HepG2 (cell line): Measurements from ENCODE around the gene GADL1. TPM values are rescaled to one million over a fixed set of nuclear protein-coding genes. Genes with fewer than 3 reads are reported as not detected.

Source experiments
- ATAC-seq: fragments of 200-7000 bp; cut with Tn5 transposase; 3 replicates; pipeline ENCODE4 v1.9.1; 2020; ENCODE audit warnings: mild to moderate bottlenecking, moderate library complexity
- BruUV-seq: library from RNA; stranded (reverse); fragments of 400-500 nt; replicated peaks from 2 replicates; lab custom pipeline; 2021; lab: Mats Ljungman, UMichigan
- CTCF ChIA-PET: fragments of 300-600 bp; formaldehyde crosslinking; extraction: SDS; loops from one replicate; lab custom pipeline; 2021; ENCODE audit warnings: low total read pairs, inconsistent platforms, low intra/inter-chr PET ratio; lab: Yijun Ruan, JAX
- POLR2A ChIA-PET: fragments of 350-600 bp; sonication (Branson Sonifier 250); formaldehyde crosslinking; loops from one replicate; lab custom pipeline; 2020; ENCODE audit warnings: antibody characterized with exemption, inconsistent platforms; lab: Yijun Ruan, JAX
- DNase-seq: peaks from one replicate; pipeline ENCODE4 v3.0.0-alpha.2; 2015; ENCODE audit warnings: low spot score
- FAIRE-seq: peaks from 3 replicates; lab custom pipeline; 2011; peaks lifted over from hg19 to GRCh38; lab: Jason Lieb, UNC
- H2AFZ ChIP-seq: one replicate; pipeline ENCODE4 v1.6.1; 2011; ENCODE audit warnings: low read length, inconsistent platforms
- H3K27ac ChIP-seq: fragments of 300-600 bp; 3 replicates; pipeline ENCODE4 v1.8.0; 2011; ENCODE audit warnings: mixed run types, mild to moderate bottlenecking, mixed read lengths, low read length, inconsistent platforms; ENCODE audit not compliant: insufficient read depth; ENCODE audit errors: extremely low read length
- H3K27me3 ChIP-seq, 2 experiments: fragments of 200-600 bp in 1 of 2; 2 replicates in 1 of 2; 3 replicates in 1 of 2; pipeline versions ENCODE4 v1.6.0 to v1.8.0; 2011; ENCODE audit warnings: low read length in 2 of 2, mild to moderate bottlenecking in 2 of 2, moderate library complexity in 2 of 2, inconsistent platforms in 1 of 2; ENCODE audit not compliant: insufficient read depth in 2 of 2, control insufficient read depth in 1 of 2
- H3K36me3 ChIP-seq, 2 experiments: fragments of 200-600 bp in 1 of 2; replicated peaks in 1 of 2; 2 replicates in 1 of 2; 3 replicates in 1 of 2; pipeline versions ENCODE4 v1.5.1 to v1.8.0; 2011; ENCODE audit warnings: low read length in 2 of 2, inconsistent platforms in 1 of 2; ENCODE audit not compliant: insufficient read depth in 2 of 2, control insufficient read depth in 1 of 2
- H3K4me1 ChIP-seq: 2 replicates; pipeline ENCODE4 v1.5.1; 2012; ENCODE audit warnings: low read length, inconsistent platforms; ENCODE audit not compliant: insufficient read depth
- H3K4me2 ChIP-seq: 2 replicates; pipeline ENCODE4 v1.6.0; 2011; ENCODE audit warnings: low read depth, low read length, inconsistent platforms
- H3K4me3 ChIP-seq, 3 experiments: fragments of 200-600 bp in 1 of 3; sonication (generic), shearing (Covaris generic) in 1 of 3; replicated peaks in 1 of 3; 2 replicates each; pipeline ENCODE4 v1.5.1; 2011 to 2016; ENCODE audit warnings: low read length in 3 of 3, inconsistent platforms in 2 of 3, low read depth in 2 of 3, mild to moderate bottlenecking in 2 of 3, control low read depth in 1 of 3, mixed read lengths in 1 of 3; ENCODE audit not compliant: insufficient read depth in 1 of 3
- H3K79me2 ChIP-seq: one replicate; pipeline ENCODE4 v1.6.1; 2011; ENCODE audit warnings: low read length, inconsistent platforms; ENCODE audit not compliant: insufficient read depth
- H3K9ac ChIP-seq: 2 replicates; pipeline ENCODE4 v1.6.0; 2011; ENCODE audit warnings: mild to moderate bottlenecking, low read depth, low read length, inconsistent platforms; ENCODE audit not compliant: insufficient read depth
- H3K9me3 ChIP-seq: 2 replicates; pipeline ENCODE4 v1.5.1; 2012; ENCODE audit warnings: mild to moderate bottlenecking, low read length
- H4K20me1 ChIP-seq: 2 replicates; pipeline ENCODE4 v1.6.0; 2011; ENCODE audit warnings: inconsistent platforms, mild to moderate bottlenecking, low read length, moderate library complexity; ENCODE audit not compliant: insufficient read depth
- DRAP1 ChIP-seq: IDR thresholded peaks from 2 replicates; pipeline ENCODE4 v1.6.1; 2016; ENCODE audit warnings: missing genetic modification reagents, missing compliant biosample characterization
- ELF1 ChIP-seq: sonication (generic); formaldehyde crosslinking; IDR thresholded peaks from 2 replicates; pipeline ENCODE4 v1.4.0; 2020; ENCODE audit warnings: missing genetic modification reagents
- FOXK2 ChIP-seq: fragments of 450-650 bp; IDR thresholded peaks from 2 replicates; pipeline ENCODE4 v1.6.1; 2016
- GABPA ChIP-seq, 2 experiments: IDR thresholded peaks; 2 replicates each; pipeline ENCODE4 v1.6.1; 2011 to 2016; ENCODE audit warnings: low read depth in 2 of 2, low read length in 1 of 2, missing biosample characterization in 1 of 2, missing genetic modification characterization in 1 of 2
- GMEB1 ChIP-seq: sonication (generic); formaldehyde crosslinking; IDR thresholded peaks from 2 replicates; pipeline ENCODE4 v1.5.1; 2020; ENCODE audit warnings: missing genetic modification reagents, mild to moderate bottlenecking, borderline replicate concordance
- MED13 ChIP-seq: sonication (generic); formaldehyde crosslinking; IDR thresholded peaks from 2 replicates; pipeline ENCODE4 v1.5.0; 2020; ENCODE audit warnings: missing genetic modification reagents
- MXD3 ChIP-seq: IDR thresholded peaks from 2 replicates; pipeline ENCODE4 v1.6.1; 2016; ENCODE audit warnings: mild to moderate bottlenecking, missing biosample characterization, missing genetic modification reagents
- POGZ ChIP-seq: sonication (generic); formaldehyde crosslinking; IDR thresholded peaks from 2 replicates; pipeline ENCODE4 v1.4.0; 2020; ENCODE audit warnings: mild to moderate bottlenecking, missing genetic modification reagents
- POLR2A ChIP-seq, 2 experiments: IDR thresholded peaks; 2 replicates each; pipeline ENCODE4 v1.6.1; 2011; ENCODE audit warnings: low read depth in 2 of 2, low read length in 2 of 2, mild to moderate bottlenecking in 1 of 2, moderate library complexity in 1 of 2; ENCODE audit not compliant: insufficient read depth in 1 of 2
- POLR2G ChIP-seq: fragments of 200-400 bp; formaldehyde crosslinking; IDR thresholded peaks from 2 replicates; pipeline ENCODE4 v1.6.1; 2018; ENCODE audit warnings: mild to moderate bottlenecking, low read depth, low read length, moderate library complexity
- RORA ChIP-seq: sonication (generic); formaldehyde crosslinking; IDR thresholded peaks from 2 replicates; pipeline ENCODE4 v1.5.0; 2020; ENCODE audit warnings: mild to moderate bottlenecking, missing genetic modification reagents, moderate library complexity
- TBX2 ChIP-seq: sonication (generic); formaldehyde crosslinking; IDR thresholded peaks from 2 replicates; pipeline ENCODE4 v1.5.0; 2020; ENCODE audit warnings: missing genetic modification reagents, mild to moderate bottlenecking, borderline replicate concordance
- ZNF253 ChIP-seq: sonication (generic); formaldehyde crosslinking; IDR thresholded peaks from 2 replicates; pipeline ENCODE4 v1.8.0; 2022; ENCODE audit warnings: mild to moderate bottlenecking, missing genetic modification reagents, borderline replicate concordance
- ZNF343 ChIP-seq: sonication (generic); formaldehyde crosslinking; IDR thresholded peaks from 2 replicates; pipeline ENCODE4 v1.4.0; 2020; ENCODE audit warnings: mild to moderate bottlenecking, missing genetic modification reagents
- ZNF367 ChIP-seq: sonication (generic); formaldehyde crosslinking; IDR thresholded peaks from 2 replicates; pipeline ENCODE4 v1.4.0; 2020; ENCODE audit warnings: missing genetic modification reagents, borderline replicate concordance
- ZNF720 ChIP-seq: sonication (generic); formaldehyde crosslinking; IDR thresholded peaks from 2 replicates; pipeline ENCODE4 v1.4.0; 2020; ENCODE audit warnings: missing genetic modification reagents
- WGBS: methylation state at CpG from one replicate; pipeline ENCODE4 v1.1.6; 2017; ENCODE audit warnings: low lambda C conversion rate; 5-methylcytosine and 5-hydroxymethylcytosine counted together
- in situ Hi-C: cut with HindIII; loops from 2 replicates; pipeline ENCODE4 v1.10.0; 2017; ENCODE audit warnings: low pct_unique_long_range_greater_than_20kb; ENCODE audit not compliant: extremely low pct_ligation_motif_present
- intact Hi-C: fragments of 100-400 bp; cut with micrococcal nuclease; formaldehyde crosslinking; loops from one replicate; pipeline ENCODE4 v1.10.0; 2022; ENCODE audit not compliant: unreplicated experiment
- polyA plus RNA-seq, 8 experiments: library from polyadenylated mRNA; depleted of rRNA in 3 of 8; stranded (reverse) in 7 of 8; unstranded in 1 of 8; fragments of >200 nt; fragmentation: Illumina TruSeq in 4 of 8; extraction: Trizol in 4 of 8; gene quantifications; 2 replicates each; pipeline versions ENCODE4 v1.2.1 to v1.2.3, GENCODE V29; 2011 to 2016; ENCODE audit warnings: low read depth in 4 of 8, missing spikeins in 1 of 8, mixed read lengths in 1 of 8; ENCODE audit not compliant: insufficient read depth in 1 of 8
- total RNA-seq, 5 experiments: library from RNA; depleted of rRNA; stranded (reverse); fragments of >200 nt; fragmentation: Illumina TruSeq; extraction: Trizol; gene quantifications; 2 replicates each; pipeline ENCODE4 v1.2.3, GENCODE V29; 2016; ENCODE audit warnings: low read depth in 1 of 5

The GADL1 gene
- total and polyA plus RNA-seq, 2 of the 13 experiments (the other 11 are each of a cell fraction or from before 2014, with no cell fraction given) = not detected

GRCh38 chr3:30692498-30693130 lies 201.8 kb downstream of the GADL1 start (continued):
- TF ChIP-seq POGZ (CRISPR knock-in tag) (peak; percentile 26; the same call in 1 of the 2 replicates), DRAP1 (CRISPR knock-in tag) (no peak), RORA (CRISPR knock-in tag) (no peak), TBX2 (CRISPR knock-in tag) (0 out of 2 replicates have a peak, but pooled peaks have one; percentile 48)

GRCh38 chr3:30691944-30692343 lies 202.5 kb downstream of the GADL1 start:
- no peak overlapping the region for H3K4me2 ChIP-seq
- no peak overlapping the region for H3K9ac ChIP-seq
- intact Hi-C loops (loop anchor here (2.0 to 10.0 kb wide), 4 partner anchors 57 to 580 kb away; no protein-coding TSS in a partner anchor), in situ Hi-C loops (no loop called here)
- peaks cover 65% of the 10 kb centered on the region for H3K4me1 ChIP-seq
- CTCF ChIA-PET = no interaction called here
- H4K20me1 ChIP-seq = peaks cover 53% of the 10 kb centered on the region
- BruUV-seq = no TSS peak
- WGBS = 100% methylated on average over 1 of the region's 1 CpG
- peaks cover 37 to 90% of the 10 kb centered on the region in 2 experiments for H3K36me3 ChIP-seq
- H3K27ac ChIP-seq = peak overlapping the region; percentile 24
- no peak overlapping the region for H3K4me3 ChIP-seq
- no peaks in the 10 kb centered on the region for H3K9me3 ChIP-seq
- peaks cover 4% of the 10 kb centered on the region for H3K79me2 ChIP-seq
- H3K27me3 ChIP-seq = no peaks in the 10 kb centered on the region
- no peak overlapping the region for H2AFZ ChIP-seq
- no peak for FAIRE-seq
- ATAC-seq = no peak
- TF ChIP-seq ZNF720 (CRISPR knock-in tag) (no peak), GABPA (IDR thresholded peaks at IDR 0.05; ENCODE audit: low read depth, low read length) (no peak), GABPA (CRISPR knock-in tag; IDR thresholded peaks at IDR 0.05; ENCODE audit: low read depth) (no peak), MED13 (CRISPR knock-in tag) (no peak), MXD3 (CRISPR knock-in tag) (no peak), ZNF253 (CRISPR knock-in tag) (no peak), POGZ (CRISPR knock-in tag) (peak; percentile 3; the same call in 1 of the 2 replicates), GMEB1 (CRISPR knock-in tag) (no peak), ZNF343 (no peak), ZNF367 (CRISPR knock-in tag) (no peak), FOXK2 (no peak), ELF1 (CRISPR knock-in tag) (no peak), POLR2A (IDR thresholded peaks at IDR 0.05; ENCODE audit: insufficient read depth in 1 of 2, low read depth in 2 of 2, low read length in 2 of 2) (peak in 1 of 2 experiments; percentile 8; a peak in 1 of 4 replicates), POLR2G (peak; percentile 56)
- no peak for DNase-seq
- POLR2A ChIA-PET = interaction anchor here (0.6 to 1.0 kb wide), 2 partner anchors 25 to 433 kb away, joined by 3 to 4 read pairs; no protein-coding TSS in a partner anchor
